ENCODE measurements around the gene TRIM72. TPM values are rescaled to one million over a fixed set of nuclear protein-coding genes. Genes with fewer than 3 reads are reported as not detected.
"Not testable (repeated sequence)": the region's sequence is repeated elsewhere in the genome, so short reads cannot be mapped to it uniquely, and the experiment has no call there.

Gene TRIM72
- total RNA-seq, 4 donors from 2014 or later = under 0.01 TPM; not detected in 3

DNA sequence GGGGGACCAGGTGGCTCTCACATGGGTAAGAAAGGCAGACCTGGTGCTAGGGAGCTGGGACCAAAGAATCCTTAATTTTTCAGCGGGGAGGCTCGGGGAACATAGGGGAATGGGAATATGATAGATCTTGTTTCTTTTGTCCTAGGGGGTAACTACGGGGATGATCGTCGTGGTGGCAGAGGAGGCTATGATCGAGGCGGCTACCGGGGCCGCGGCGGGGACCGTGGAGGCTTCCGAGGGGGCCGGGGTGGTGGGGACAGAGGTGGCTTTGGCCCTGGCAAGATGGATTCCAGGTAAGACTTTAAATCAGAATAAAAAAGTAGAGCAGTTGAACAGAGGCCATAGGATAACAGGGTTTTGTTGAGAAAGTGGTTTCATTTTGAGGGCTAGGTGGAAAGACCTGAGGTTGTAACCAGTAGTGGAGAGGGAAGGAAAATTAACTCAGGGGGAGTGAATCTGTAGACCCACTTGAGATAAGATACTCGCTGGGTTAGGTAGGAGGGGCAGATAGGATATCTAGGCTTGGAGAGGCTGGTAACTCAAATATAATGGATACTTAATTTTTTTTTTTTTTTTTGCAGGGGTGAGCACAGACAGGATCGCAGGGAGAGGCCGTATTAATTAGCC, 23.0 kb upstream of the TRIM72 start:
- Histone ChIP-seq H3K27ac (no peak overlapping the region), H3K9me3 (no peaks in the 10 kb centered on the region), H3K36me3 (no peaks in the 10 kb centered on the region), H3K4me3 (no peak overlapping the region), H3K4me1 (no peaks in the 10 kb centered on the region), H3K27me3 (no peaks in the 10 kb centered on the region)
- no peak for DNase-seq
- TF ChIP-seq CTCF (IDR thresholded peaks at IDR 0.05) = no peak
- TF ChIP-seq POLR2A (IDR thresholded peaks at IDR 0.05) = no peak
- intact Hi-C loops (cut with DNase I; ENCODE audit: low total_unique reads) = no loop called here

GRCh38 chr16:31191697-31192428, 22.1 kb upstream of the TRIM72 start:
- H3K9me3 ChIP-seq = no peaks in the 10 kb centered on the region
- no peaks in the 10 kb centered on the region for H3K4me1 ChIP-seq
- H3K36me3 ChIP-seq = no peaks in the 10 kb centered on the region
- no peaks in the 10 kb centered on the region for H3K27me3 ChIP-seq
- TF ChIP-seq POLR2A (IDR thresholded peaks at IDR 0.05) = no peak
- TF ChIP-seq CTCF (IDR thresholded peaks at IDR 0.05) = no peak
- no peak overlapping the region for H3K27ac ChIP-seq
- no peak for DNase-seq
- intact Hi-C loops (cut with DNase I; ENCODE audit: low total_unique reads) = no loop called here
- H3K4me3 ChIP-seq = no peak overlapping the region

DNA sequence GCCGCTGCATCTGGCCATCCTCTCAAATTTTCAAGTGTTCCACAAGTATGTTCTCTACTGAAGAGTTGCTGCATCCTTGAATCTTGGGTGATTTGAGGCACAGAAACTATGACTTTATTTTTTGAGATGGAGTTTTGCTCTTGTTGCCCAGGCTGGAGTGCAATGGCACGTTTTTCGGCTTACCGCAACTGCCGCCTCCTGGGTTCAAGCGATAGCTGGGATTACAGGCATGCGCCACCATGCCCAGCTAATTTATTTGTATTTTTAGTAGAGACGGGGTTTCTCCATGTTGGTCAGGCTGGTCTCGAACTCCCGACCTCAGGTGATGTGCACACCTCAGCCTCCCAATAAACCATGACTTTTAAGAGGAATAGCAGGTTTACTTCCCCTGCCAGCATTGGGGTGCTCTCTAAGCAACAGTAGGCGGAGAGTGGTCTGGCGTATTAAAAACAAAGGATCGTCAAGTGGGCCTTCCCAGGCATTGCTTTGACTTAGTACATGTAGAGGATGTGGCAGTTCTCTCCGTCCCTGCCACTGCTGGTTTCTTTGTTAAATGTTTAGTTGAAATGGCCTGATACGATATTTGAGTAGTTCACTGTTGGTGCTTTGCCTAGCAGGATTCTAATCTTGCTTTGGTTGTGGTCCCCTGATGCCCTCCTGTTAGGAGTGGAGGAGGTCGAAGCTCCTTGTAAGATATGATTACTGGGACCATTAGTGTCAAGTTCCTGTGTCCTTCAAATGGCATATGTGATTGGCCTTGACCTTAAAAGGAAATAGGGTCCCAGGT, 20.9 kb upstream of the TRIM72 start:
- no peaks in the 10 kb centered on the region for H3K9me3 ChIP-seq
- no peaks in the 10 kb centered on the region for H3K27me3 ChIP-seq
- intact Hi-C loops (cut with DNase I; ENCODE audit: low total_unique reads) = no loop called here
- DNase-seq = no peak
- H3K27ac ChIP-seq = no peak overlapping the region
- H3K4me1 ChIP-seq = no peaks in the 10 kb centered on the region
- H3K36me3 ChIP-seq = no peaks in the 10 kb centered on the region
- H3K4me3 ChIP-seq = no peak overlapping the region
- TF ChIP-seq CTCF (IDR thresholded peaks at IDR 0.05) (no peak), POLR2A (IDR thresholded peaks at IDR 0.05) (no peak)

GRCh38 chr16:31193874-31194273, 20.0 kb upstream of the TRIM72 start:
- Histone ChIP-seq H3K27me3 (no peaks in the 10 kb centered on the region), H3K9me3 (no peaks in the 10 kb centered on the region), H3K4me1 (no peaks in the 10 kb centered on the region), H3K36me3 (no peaks in the 10 kb centered on the region), H3K4me3 (no peak overlapping the region), H3K27ac (no peak overlapping the region)
- intact Hi-C loops (cut with DNase I; ENCODE audit: low total_unique reads) = no loop called here
- no peak for DNase-seq
- TF ChIP-seq POLR2A (IDR thresholded peaks at IDR 0.05) = no peak
- no peak for TF ChIP-seq CTCF (IDR thresholded peaks at IDR 0.05)

DNA sequence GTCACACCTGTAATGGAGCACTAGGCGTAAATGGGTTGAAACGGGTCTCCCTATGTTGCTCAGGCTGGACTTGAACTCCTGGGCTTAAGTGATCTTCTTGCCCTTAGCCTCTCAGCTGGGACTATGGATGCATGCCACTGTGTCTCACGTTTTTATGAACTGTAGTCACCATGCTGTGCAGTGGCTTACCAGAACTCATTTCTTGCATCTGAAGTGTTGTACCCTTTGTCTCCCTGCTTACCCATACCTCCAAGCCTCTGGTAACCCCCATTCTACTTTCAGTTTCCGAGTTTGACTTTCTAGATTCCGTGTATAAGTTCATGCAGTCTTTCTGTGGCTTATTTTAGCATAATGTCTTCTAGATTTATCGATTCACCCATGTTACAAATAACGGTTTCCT, 19.0 kb upstream of the TRIM72 start:
- Histone ChIP-seq H3K36me3 (no peaks in the 10 kb centered on the region), H3K27ac (no peak overlapping the region), H3K27me3 (no peaks in the 10 kb centered on the region), H3K9me3 (no peaks in the 10 kb centered on the region), H3K4me3 (no peak overlapping the region), H3K4me1 (no peaks in the 10 kb centered on the region)
- TF ChIP-seq POLR2A (IDR thresholded peaks at IDR 0.05) = no peak
- no peak for TF ChIP-seq CTCF (IDR thresholded peaks at IDR 0.05)
- intact Hi-C loops (cut with DNase I; ENCODE audit: low total_unique reads) = no loop called here
- DNase-seq = no peak

- H3K9me3 ChIP-seq; H3K4me1 ChIP-seq; H3K4me3 ChIP-seq; H3K36me3 ChIP-seq; intact Hi-C loops (cut with DNase I; ENCODE audit: low total_unique reads); H3K27ac ChIP-seq; DNase-seq; H3K27me3 ChIP-seq: not testable (repeated sequence)
These were observed 18.1 kb upstream of the TRIM72 start for GRCh38 chr16:31195861-31196260.

All from uterus (tissue), 4 donors.